HEK293 (cell line): Measurements from ENCODE around the gene MYOF.
A peak's percentile ranks its signal among the peaks of the same experiment; 100 is the strongest.

Experiments
- CTCF ChIA-PET: fragments of 350-600 bp; formaldehyde crosslinking; extraction: SDS; loops from one replicate; lab custom pipeline; 2021; ENCODE audit warnings: antibody characterized with exemption; lab: Yijun Ruan, JAX
- POLR2A ChIA-PET: fragments of 300-600 bp; formaldehyde crosslinking; extraction: SDS; loops from one replicate; lab custom pipeline; 2020; ENCODE audit warnings: antibody characterized with exemption, inconsistent platforms; lab: Yijun Ruan, JAX
- H3K27ac ChIP-seq: fragments of 200-500 bp; sonication (Bioruptor generic); 2 replicates; pipeline ENCODE4 v1.5.1; 2014; ENCODE audit warnings: low read depth, low read length, control low read depth, inconsistent platforms; ENCODE audit errors: extremely low read depth
- H3K36me3 ChIP-seq, 2 experiments: fragments of 200-500 bp in 1 of 2; sonication (Bioruptor generic) in 1 of 2; 1 replicate in 1 of 2; 2 replicates in 1 of 2; pipeline ENCODE4 v1.5.1; 2014 to 2017; ENCODE audit warnings: inconsistent platforms in 2 of 2, low read length in 2 of 2; ENCODE audit not compliant: control insufficient read depth in 2 of 2, insufficient read depth in 1 of 2
- H3K4me1 ChIP-seq: fragments of 200-500 bp; sonication (Bioruptor generic); 2 replicates; pipeline ENCODE4 v1.5.1; 2014; ENCODE audit warnings: mild to moderate bottlenecking, low read length, inconsistent platforms; ENCODE audit not compliant: control insufficient read depth, insufficient read depth
- H3K4me3 ChIP-seq: 2 replicates; pipeline ENCODE4 v1.5.1; 2011; ENCODE audit warnings: low read depth, mild to moderate bottlenecking, control low read depth, low read length, moderate library complexity
- H3K9me3 ChIP-seq: fragments of 200-500 bp; sonication (Bioruptor generic); 2 replicates; pipeline ENCODE4 v1.5.1; 2014; ENCODE audit warnings: low read depth, low read length, inconsistent platforms; ENCODE audit not compliant: control insufficient read depth, insufficient read depth
- HOXA7 ChIP-seq: sonication (generic); formaldehyde crosslinking; IDR thresholded peaks from 2 replicates; pipeline ENCODE4 v1.8.1; 2022; ENCODE audit warnings: missing genetic modification reagents, borderline replicate concordance
- KLF8 ChIP-seq: fragments of 450-650 bp; formaldehyde crosslinking; IDR thresholded peaks from 2 replicates; pipeline ENCODE4 v1.5.1; 2016; ENCODE audit warnings: missing biosample characterization, missing genetic modification characterization
- MZF1 ChIP-seq: fragments of 450-650 bp; formaldehyde crosslinking; IDR thresholded peaks from 2 replicates; pipeline ENCODE4 v1.5.1; 2017; ENCODE audit warnings: missing biosample characterization, missing genetic modification characterization, borderline replicate concordance
- OSR2 ChIP-seq: fragments of 450-650 bp; formaldehyde crosslinking; IDR thresholded peaks from 2 replicates; pipeline ENCODE4 v1.5.1; 2016; ENCODE audit warnings: missing biosample characterization, missing genetic modification characterization
- RBAK ChIP-seq: fragments of 450-650 bp; formaldehyde crosslinking; IDR thresholded peaks from 2 replicates; pipeline ENCODE4 v1.5.1; 2016; ENCODE audit warnings: missing biosample characterization, missing genetic modification characterization
- WT1 ChIP-seq: fragments of 450-650 bp; formaldehyde crosslinking; IDR thresholded peaks from 2 replicates; pipeline ENCODE4 v1.5.1; 2016; ENCODE audit warnings: missing biosample characterization, missing genetic modification characterization
- ZBTB20 ChIP-seq: fragments of 450-650 bp; formaldehyde crosslinking; IDR thresholded peaks from 2 replicates; pipeline ENCODE4 v1.5.1; 2016; ENCODE audit warnings: missing biosample characterization, missing genetic modification characterization
- ZBTB48 ChIP-seq: fragments of 450-650 bp; formaldehyde crosslinking; IDR thresholded peaks from 2 replicates; pipeline ENCODE4 v1.5.1; 2016; ENCODE audit warnings: missing biosample characterization, missing genetic modification characterization
- ZNF138 ChIP-seq: fragments of 450-650 bp; formaldehyde crosslinking; IDR thresholded peaks from 2 replicates; pipeline ENCODE4 v1.5.1; 2016; ENCODE audit warnings: missing biosample characterization, missing genetic modification characterization, borderline replicate concordance
- ZNF140 ChIP-seq: fragments of 450-650 bp; formaldehyde crosslinking; IDR thresholded peaks from 2 replicates; pipeline ENCODE4 v1.5.1; 2016; ENCODE audit warnings: missing biosample characterization, missing genetic modification characterization
- ZNF175 ChIP-seq: fragments of 450-650 bp; formaldehyde crosslinking; IDR thresholded peaks from 2 replicates; pipeline ENCODE4 v1.5.1; 2016; ENCODE audit warnings: missing biosample characterization, missing genetic modification characterization
- ZNF266 ChIP-seq: fragments of 450-650 bp; formaldehyde crosslinking; IDR thresholded peaks from 2 replicates; pipeline ENCODE4 v1.5.1; 2016; ENCODE audit warnings: missing biosample characterization, missing genetic modification characterization, low read depth
- ZNF302 ChIP-seq: fragments of 450-650 bp; formaldehyde crosslinking; IDR thresholded peaks from 2 replicates; pipeline ENCODE4 v1.5.1; 2016; ENCODE audit warnings: missing biosample characterization, missing genetic modification characterization, low read depth
- ZNF423 ChIP-seq: fragments of 450-650 bp; formaldehyde crosslinking; IDR thresholded peaks from 2 replicates; pipeline ENCODE4 v1.5.1; 2016; ENCODE audit warnings: missing biosample characterization, missing genetic modification characterization
- ZNF501 ChIP-seq: fragments of 450-650 bp; formaldehyde crosslinking; IDR thresholded peaks from 2 replicates; pipeline ENCODE4 v1.5.1; 2016; ENCODE audit warnings: missing biosample characterization, missing genetic modification characterization
- ZNF660 ChIP-seq: fragments of 450-650 bp; IDR thresholded peaks from 2 replicates; pipeline ENCODE4 v1.5.1; 2018; ENCODE audit warnings: missing biosample characterization, mild to moderate bottlenecking, missing genetic modification characterization
- ZNF747 ChIP-seq: fragments of 450-650 bp; formaldehyde crosslinking; IDR thresholded peaks from 2 replicates; pipeline ENCODE4 v1.5.1; 2016; ENCODE audit warnings: missing biosample characterization, missing genetic modification characterization
- ZNF76 ChIP-seq: fragments of 450-650 bp; formaldehyde crosslinking; IDR thresholded peaks from 2 replicates; pipeline ENCODE4; 2016; ENCODE audit warnings: low read depth, missing biosample characterization, missing genetic modification characterization, borderline replicate concordance
- ZNF777 ChIP-seq: fragments of 450-650 bp; formaldehyde crosslinking; IDR thresholded peaks from 2 replicates; pipeline ENCODE4 v1.5.1; 2017; ENCODE audit warnings: missing biosample characterization, missing genetic modification characterization, borderline replicate concordance
- TF ChIP-seq, protein P1 (sequence below): fragments of 450-650 bp; formaldehyde crosslinking; IDR thresholded peaks from 2 replicates; pipeline ENCODE4 v1.5.1; 2016; ENCODE audit warnings: missing biosample characterization, missing genetic modification characterization
- TF ChIP-seq, protein P2 (sequence below): fragments of 450-650 bp; formaldehyde crosslinking; IDR thresholded peaks from 2 replicates; pipeline ENCODE4 v1.5.1; 2017; ENCODE audit warnings: missing biosample characterization, missing genetic modification characterization
- TF ChIP-seq, protein P3 (sequence below): fragments of 450-650 bp; formaldehyde crosslinking; IDR thresholded peaks from 2 replicates; pipeline ENCODE4 v1.5.1; 2016; ENCODE audit warnings: missing biosample characterization, missing genetic modification characterization
- TF ChIP-seq, protein P4 (sequence below): fragments of 450-650 bp; formaldehyde crosslinking; IDR thresholded peaks from 2 replicates; pipeline ENCODE4 v1.5.1; 2016; ENCODE audit warnings: missing biosample characterization, missing genetic modification characterization, borderline replicate concordance

The MYOF gene, protein sequence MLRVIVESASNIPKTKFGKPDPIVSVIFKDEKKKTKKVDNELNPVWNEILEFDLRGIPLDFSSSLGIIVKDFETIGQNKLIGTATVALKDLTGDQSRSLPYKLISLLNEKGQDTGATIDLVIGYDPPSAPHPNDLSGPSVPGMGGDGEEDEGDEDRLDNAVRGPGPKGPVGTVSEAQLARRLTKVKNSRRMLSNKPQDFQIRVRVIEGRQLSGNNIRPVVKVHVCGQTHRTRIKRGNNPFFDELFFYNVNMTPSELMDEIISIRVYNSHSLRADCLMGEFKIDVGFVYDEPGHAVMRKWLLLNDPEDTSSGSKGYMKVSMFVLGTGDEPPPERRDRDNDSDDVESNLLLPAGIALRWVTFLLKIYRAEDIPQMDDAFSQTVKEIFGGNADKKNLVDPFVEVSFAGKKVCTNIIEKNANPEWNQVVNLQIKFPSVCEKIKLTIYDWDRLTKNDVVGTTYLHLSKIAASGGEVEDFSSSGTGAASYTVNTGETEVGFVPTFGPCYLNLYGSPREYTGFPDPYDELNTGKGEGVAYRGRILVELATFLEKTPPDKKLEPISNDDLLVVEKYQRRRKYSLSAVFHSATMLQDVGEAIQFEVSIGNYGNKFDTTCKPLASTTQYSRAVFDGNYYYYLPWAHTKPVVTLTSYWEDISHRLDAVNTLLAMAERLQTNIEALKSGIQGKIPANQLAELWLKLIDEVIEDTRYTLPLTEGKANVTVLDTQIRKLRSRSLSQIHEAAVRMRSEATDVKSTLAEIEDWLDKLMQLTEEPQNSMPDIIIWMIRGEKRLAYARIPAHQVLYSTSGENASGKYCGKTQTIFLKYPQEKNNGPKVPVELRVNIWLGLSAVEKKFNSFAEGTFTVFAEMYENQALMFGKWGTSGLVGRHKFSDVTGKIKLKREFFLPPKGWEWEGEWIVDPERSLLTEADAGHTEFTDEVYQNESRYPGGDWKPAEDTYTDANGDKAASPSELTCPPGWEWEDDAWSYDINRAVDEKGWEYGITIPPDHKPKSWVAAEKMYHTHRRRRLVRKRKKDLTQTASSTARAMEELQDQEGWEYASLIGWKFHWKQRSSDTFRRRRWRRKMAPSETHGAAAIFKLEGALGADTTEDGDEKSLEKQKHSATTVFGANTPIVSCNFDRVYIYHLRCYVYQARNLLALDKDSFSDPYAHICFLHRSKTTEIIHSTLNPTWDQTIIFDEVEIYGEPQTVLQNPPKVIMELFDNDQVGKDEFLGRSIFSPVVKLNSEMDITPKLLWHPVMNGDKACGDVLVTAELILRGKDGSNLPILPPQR (N-terminal part only)

DNA sequence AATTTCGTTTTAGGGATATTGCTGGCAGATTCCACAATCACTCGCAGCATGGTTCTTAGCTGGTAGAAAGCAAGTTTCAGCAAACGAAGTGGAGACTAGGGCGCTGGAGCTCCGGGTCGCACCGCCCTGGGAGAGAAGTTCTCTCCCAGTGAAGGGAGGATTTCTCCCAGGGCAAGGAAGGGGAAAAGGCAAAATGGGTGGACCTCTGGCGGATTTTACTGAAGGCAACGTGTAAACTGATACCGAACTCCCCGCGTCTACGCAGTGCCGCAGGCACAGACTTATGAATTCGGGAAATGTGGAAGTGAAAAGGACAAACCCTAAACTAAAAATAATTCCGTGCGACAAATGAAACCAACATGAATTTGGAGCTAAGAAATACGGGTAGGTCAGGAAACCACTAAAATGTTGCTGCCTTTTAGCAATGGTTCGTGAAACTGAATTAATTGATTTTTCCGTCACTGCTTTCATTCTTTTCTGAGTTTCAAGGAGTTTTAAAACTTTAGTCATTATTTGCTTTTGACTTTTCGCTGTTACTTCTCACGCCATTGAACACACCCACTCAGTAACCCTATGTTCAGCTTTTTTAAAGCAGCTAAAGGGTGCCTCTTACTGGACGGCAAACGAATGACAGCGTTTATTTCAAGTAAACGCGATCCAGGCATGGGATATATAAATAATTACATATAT is at the start of gene MYOF:
Gene MYOF, minus strand, starts transcription at position 190 of the 690 bp plus-strand sequence. Its CDS starts 140 bp downstream, at position 50.
- Histone ChIP-seq H3K4me1 (no peaks in the 10 kb centered on the region), H3K9me3 (no peaks in the 10 kb centered on the region), H3K36me3 (no peaks in the 10 kb centered on the region), H3K4me3 (peak within 1 kb of the TSS; percentile 62), H3K27ac (no peak within 1 kb of the TSS)
- POLR2A ChIA-PET, result interaction anchor here (1.0 to 2.4 kb wide), 8 partner anchors 14 to 124 kb away, joined by 3 to 19 read pairs (median 6); partner anchors contain the start of gene CEP55
- CTCF ChIA-PET, result interaction anchor here (0.5 to 15.5 kb wide), 41 partner anchors 10 to 1427 kb away, joined by 3 to 435 read pairs (median 7); partner anchors contain the start of gene CEP55
- TF ChIP-seq WT1 (tag by site-specific recombination) (peak; percentile 79), ZBTB20 (peak; percentile 60; the same call in 1 of the 2 replicates), HOXA7 (CRISPR knock-in tag) (no peak), ZNF423 (tag by site-specific recombination) (no peak), ZNF747 (no peak), ZNF501 (tag by site-specific recombination) (peak; percentile 66; the same call in 1 of the 2 replicates), ZNF138 (tag by site-specific recombination) (no peak), ZNF140 (tag by site-specific recombination) (no peak), OSR2 (tag by site-specific recombination) (no peak), ZBTB48 (tag by site-specific recombination) (no peak), ZNF175 (tag by site-specific recombination) (no peak), MZF1 (tag by site-specific recombination) (no peak), ZNF302 (no peak), ZNF660 (tag by site-specific recombination) (no peak; the same call in none of the 2 replicates), KLF8 (0 out of 2 replicates have a peak, but pooled peaks have one; percentile 27), ZNF777 (tag by site-specific recombination) (no peak), RBAK (tag by site-specific recombination) (no peak), ZNF266 (tag by site-specific recombination) (no peak), ZNF76 (no peak)
- TF ChIP-seq, protein P1, sequence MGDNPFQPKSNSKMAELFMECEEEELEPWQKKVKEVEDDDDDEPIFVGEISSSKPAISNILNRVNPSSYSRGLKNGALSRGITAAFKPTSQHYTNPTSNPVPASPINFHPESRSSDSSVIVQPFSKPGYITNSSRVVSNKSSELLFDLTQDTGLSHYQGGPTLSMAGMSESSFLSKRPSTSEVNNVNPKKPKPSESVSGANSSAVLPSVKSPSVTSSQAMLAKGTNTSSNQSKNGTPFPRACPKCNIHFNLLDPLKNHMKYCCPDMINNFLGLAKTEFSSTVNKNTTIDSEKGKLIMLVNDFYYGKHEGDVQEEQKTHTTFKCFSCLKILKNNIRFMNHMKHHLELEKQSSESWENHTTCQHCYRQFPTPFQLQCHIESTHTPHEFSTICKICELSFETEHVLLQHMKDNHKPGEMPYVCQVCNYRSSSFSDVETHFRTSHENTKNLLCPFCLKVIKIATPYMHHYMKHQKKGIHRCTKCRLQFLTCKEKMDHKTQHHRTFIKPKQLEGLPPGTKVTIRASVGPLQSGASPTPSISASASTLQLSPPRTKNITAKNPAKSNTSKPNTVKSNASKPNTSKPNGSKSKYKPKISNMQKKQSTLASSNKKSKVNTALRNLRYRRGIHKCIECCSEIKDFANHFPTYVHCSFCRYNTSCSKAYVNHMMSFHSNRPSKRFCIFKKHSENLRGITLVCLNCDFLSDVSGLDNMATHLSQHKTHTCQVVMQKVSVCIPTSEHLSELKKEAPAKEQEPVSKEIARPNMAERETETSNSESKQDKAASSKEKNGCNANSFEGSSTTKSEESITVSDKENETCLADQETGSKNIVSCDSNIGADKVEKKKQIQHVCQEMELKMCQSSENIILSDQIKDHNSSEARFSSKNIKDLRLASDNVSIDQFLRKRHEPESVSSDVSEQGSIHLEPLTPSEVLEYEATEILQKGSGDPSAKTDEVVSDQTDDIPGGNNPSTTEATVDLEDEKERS (tag by site-specific recombination), result no peak
- TF ChIP-seq, protein P2, sequence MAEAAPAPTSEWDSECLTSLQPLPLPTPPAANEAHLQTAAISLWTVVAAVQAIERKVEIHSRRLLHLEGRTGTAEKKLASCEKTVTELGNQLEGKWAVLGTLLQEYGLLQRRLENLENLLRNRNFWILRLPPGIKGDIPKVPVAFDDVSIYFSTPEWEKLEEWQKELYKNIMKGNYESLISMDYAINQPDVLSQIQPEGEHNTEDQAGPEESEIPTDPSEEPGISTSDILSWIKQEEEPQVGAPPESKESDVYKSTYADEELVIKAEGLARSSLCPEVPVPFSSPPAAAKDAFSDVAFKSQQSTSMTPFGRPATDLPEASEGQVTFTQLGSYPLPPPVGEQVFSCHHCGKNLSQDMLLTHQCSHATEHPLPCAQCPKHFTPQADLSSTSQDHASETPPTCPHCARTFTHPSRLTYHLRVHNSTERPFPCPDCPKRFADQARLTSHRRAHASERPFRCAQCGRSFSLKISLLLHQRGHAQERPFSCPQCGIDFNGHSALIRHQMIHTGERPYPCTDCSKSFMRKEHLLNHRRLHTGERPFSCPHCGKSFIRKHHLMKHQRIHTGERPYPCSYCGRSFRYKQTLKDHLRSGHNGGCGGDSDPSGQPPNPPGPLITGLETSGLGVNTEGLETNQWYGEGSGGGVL (tag by site-specific recombination), result no peak
- TF ChIP-seq, protein P3, sequence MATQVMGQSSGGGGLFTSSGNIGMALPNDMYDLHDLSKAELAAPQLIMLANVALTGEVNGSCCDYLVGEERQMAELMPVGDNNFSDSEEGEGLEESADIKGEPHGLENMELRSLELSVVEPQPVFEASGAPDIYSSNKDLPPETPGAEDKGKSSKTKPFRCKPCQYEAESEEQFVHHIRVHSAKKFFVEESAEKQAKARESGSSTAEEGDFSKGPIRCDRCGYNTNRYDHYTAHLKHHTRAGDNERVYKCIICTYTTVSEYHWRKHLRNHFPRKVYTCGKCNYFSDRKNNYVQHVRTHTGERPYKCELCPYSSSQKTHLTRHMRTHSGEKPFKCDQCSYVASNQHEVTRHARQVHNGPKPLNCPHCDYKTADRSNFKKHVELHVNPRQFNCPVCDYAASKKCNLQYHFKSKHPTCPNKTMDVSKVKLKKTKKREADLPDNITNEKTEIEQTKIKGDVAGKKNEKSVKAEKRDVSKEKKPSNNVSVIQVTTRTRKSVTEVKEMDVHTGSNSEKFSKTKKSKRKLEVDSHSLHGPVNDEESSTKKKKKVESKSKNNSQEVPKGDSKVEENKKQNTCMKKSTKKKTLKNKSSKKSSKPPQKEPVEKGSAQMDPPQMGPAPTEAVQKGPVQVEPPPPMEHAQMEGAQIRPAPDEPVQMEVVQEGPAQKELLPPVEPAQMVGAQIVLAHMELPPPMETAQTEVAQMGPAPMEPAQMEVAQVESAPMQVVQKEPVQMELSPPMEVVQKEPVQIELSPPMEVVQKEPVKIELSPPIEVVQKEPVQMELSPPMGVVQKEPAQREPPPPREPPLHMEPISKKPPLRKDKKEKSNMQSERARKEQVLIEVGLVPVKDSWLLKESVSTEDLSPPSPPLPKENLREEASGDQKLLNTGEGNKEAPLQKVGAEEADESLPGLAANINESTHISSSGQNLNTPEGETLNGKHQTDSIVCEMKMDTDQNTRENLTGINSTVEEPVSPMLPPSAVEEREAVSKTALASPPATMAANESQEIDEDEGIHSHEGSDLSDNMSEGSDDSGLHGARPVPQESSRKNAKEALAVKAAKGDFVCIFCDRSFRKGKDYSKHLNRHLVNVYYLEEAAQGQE, result no peak
- TF ChIP-seq, protein P4, sequence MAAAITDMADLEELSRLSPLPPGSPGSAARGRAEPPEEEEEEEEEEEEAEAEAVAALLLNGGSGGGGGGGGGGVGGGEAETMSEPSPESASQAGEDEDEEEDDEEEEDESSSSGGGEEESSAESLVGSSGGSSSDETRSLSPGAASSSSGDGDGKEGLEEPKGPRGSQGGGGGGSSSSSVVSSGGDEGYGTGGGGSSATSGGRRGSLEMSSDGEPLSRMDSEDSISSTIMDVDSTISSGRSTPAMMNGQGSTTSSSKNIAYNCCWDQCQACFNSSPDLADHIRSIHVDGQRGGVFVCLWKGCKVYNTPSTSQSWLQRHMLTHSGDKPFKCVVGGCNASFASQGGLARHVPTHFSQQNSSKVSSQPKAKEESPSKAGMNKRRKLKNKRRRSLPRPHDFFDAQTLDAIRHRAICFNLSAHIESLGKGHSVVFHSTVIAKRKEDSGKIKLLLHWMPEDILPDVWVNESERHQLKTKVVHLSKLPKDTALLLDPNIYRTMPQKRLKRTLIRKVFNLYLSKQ (tag by site-specific recombination), result no peak
